HG02571 (cell line): Measurements from ENCODE around the gene ZDHHC8.

Experiments
- ATAC-seq: cut with Tn5 transposase; IDR thresholded peaks from one replicate; pipeline ENCODE4 v1.9.1; 2021; ENCODE audit warnings: mild to moderate bottlenecking, moderate library complexity; ENCODE audit not compliant: unreplicated experiment

ZDHHC8 gene

GRCh38 chr22:20113551-20114310 is 17.9 kb upstream of the ZDHHC8 start:
- ATAC-seq, result no peak

- no peak for ATAC-seq
Observed at GRCh38 chr22:20114506-20115475, 16.8 kb upstream of the ZDHHC8 start.

GRCh38 chr22:20115691-20116375 is 15.8 kb upstream of the ZDHHC8 start, which contains the start of gene RANBP1:
TSS of gene RANBP1 (plus strand) at chr22:20116104. CDS start at chr22:20116185, 81 bp downstream.
- no peak for ATAC-seq

GRCh38 chr22:20116376-20116950 is 15.1 kb upstream of the ZDHHC8 start:
- ATAC-seq, result no peak

GRCh38 chr22:20116951-20117632 is 14.5 kb upstream of the ZDHHC8 start, which contains the start of gene TRMT2A:
TSS of gene TRMT2A (minus strand) at chr22:20117226. CDS start at chr22:20116906, 320 bp downstream.
- peak; percentile 74 for ATAC-seq

GRCh38 chr22:20117633-20118299 is 13.8 kb upstream of the ZDHHC8 start:
- ATAC-seq, result peak; percentile 12

GRCh38 chr22:20118300-20119020 is 13.1 kb upstream of the ZDHHC8 start:
- no peak for ATAC-seq

- ATAC-seq, result no peak
Observed at GRCh38 chr22:20121856-20122415, 9.7 kb upstream of the ZDHHC8 start.

GRCh38 chr22:20123366-20124082 is 8.1 kb upstream of the ZDHHC8 start:
- no peak for ATAC-seq

- ATAC-seq, result no peak
Observed at GRCh38 chr22:20124083-20124787, 7.4 kb upstream of the ZDHHC8 start.

GRCh38 chr22:20125201-20126174 is 6.1 kb upstream of the ZDHHC8 start:
- no peak for ATAC-seq

- no peak for ATAC-seq
Observed at GRCh38 chr22:20126284-20127029, 5.1 kb upstream of the ZDHHC8 start.

GRCh38 chr22:20127318-20127868 is 4.2 kb upstream of the ZDHHC8 start:
- no peak for ATAC-seq

- ATAC-seq, result no peak
Observed at GRCh38 chr22:20127869-20128618, 3.6 kb upstream of the ZDHHC8 start.

- no peak for ATAC-seq
Observed at GRCh38 chr22:20128619-20128901, 3.0 kb upstream of the ZDHHC8 start.
